K562 (cell line): Measurements from ENCODE around the gene DHRS12. TPM values are rescaled to one million over a fixed set of nuclear protein-coding genes. Genes with fewer than 3 reads are reported as not detected.

Experiments used
- ATAC-seq: fragments of 200-7000 bp; cut with Tn5 transposase; 3 replicates; pipeline ENCODE4 v1.9.1; 2020; ENCODE audit warnings: moderate library complexity
- BruUV-seq: library from RNA; stranded (reverse); fragments of 400-500 nt; replicated peaks from 2 replicates; lab custom pipeline; 2021; lab: Mats Ljungman, UMichigan
- CTCF ChIA-PET: fragments of 300-600 bp; formaldehyde crosslinking; extraction: SDS; loops from one replicate; lab custom pipeline; 2021; ENCODE audit warnings: low intra/inter-chr PET ratio; lab: Yijun Ruan, JAX
- POLR2A ChIA-PET: fragments of 300-600, 350-650 bp; sonication (Branson Sonifier 250); formaldehyde crosslinking; extraction: SDS; loops from one replicate; lab custom pipeline; 2021; ENCODE audit warnings: antibody characterized with exemption, inconsistent platforms; lab: Yijun Ruan, JAX
- DNase-seq, 4 experiments: peaks; one replicate each; pipeline versions ENCODE4 v3.0.0 to v3.0.0-alpha.2; 2011 to 2018; ENCODE audit warnings: low spot score in 3 of 4, mixed read lengths in 3 of 4; ENCODE audit errors: extremely low read depth in 1 of 4
- FAIRE-seq: peaks from 2 replicates; lab custom pipeline; 2011; peaks lifted over from hg19 to GRCh38; lab: Jason Lieb, UNC
- H2AFZ ChIP-seq: 2 replicates; pipeline ENCODE4 v1.6.0; 2011; ENCODE audit warnings: low read depth, low read length, control low read depth, inconsistent platforms
- H3K27ac ChIP-seq: fragments of 200-600 bp; 3 replicates; pipeline ENCODE4 v1.8.0; 2011; ENCODE audit warnings: low read depth, mild to moderate bottlenecking, control low read depth, inconsistent platforms, low read length, moderate library complexity, mixed read lengths; ENCODE audit errors: extremely low read depth
- H3K27me3 ChIP-seq, 2 experiments: fragments of 300-600 bp in 1 of 2; 2 replicates in 1 of 2; 3 replicates in 1 of 2; pipeline versions ENCODE4 v1.6.0 to v1.8.0; 2011; ENCODE audit warnings: inconsistent platforms in 2 of 2, low read length in 2 of 2, mild to moderate bottlenecking in 1 of 2, mixed read lengths in 1 of 2, moderate library complexity in 1 of 2; ENCODE audit not compliant: control insufficient read depth in 2 of 2, insufficient read depth in 2 of 2
- H3K36me3 ChIP-seq: fragments of 300-600 bp; 3 replicates; pipeline ENCODE4 v1.8.0; 2011; ENCODE audit warnings: mild to moderate bottlenecking, low read length, inconsistent platforms; ENCODE audit not compliant: control insufficient read depth, insufficient read depth
- H3K4me1 ChIP-seq, 2 experiments: fragments of 200-600 bp in 1 of 2; replicated peaks in 1 of 2; 2 replicates in 1 of 2; 3 replicates in 1 of 2; pipeline versions ENCODE4 v1.5.1 to v1.8.0; 2011; ENCODE audit warnings: inconsistent platforms in 2 of 2, low read length in 2 of 2, mild to moderate bottlenecking in 1 of 2, mixed read lengths in 1 of 2, moderate library complexity in 1 of 2; ENCODE audit not compliant: control insufficient read depth in 2 of 2, insufficient read depth in 2 of 2
- H3K4me2 ChIP-seq: 2 replicates; pipeline ENCODE4 v1.6.1; 2011; ENCODE audit warnings: low read length, control low read depth, inconsistent platforms, mixed read lengths; ENCODE audit not compliant: insufficient read depth
- H3K4me3 ChIP-seq: fragments of 200-600 bp; sonication (generic), shearing (Covaris generic); 2 replicates; pipeline ENCODE4 v1.5.1; 2016; ENCODE audit warnings: control low read depth, inconsistent platforms
- H3K79me2 ChIP-seq: fragments of 200-600 bp; 3 replicates; pipeline ENCODE4 v1.8.0; 2011; ENCODE audit warnings: low read length, inconsistent platforms; ENCODE audit not compliant: control insufficient read depth, insufficient read depth
- H3K9ac ChIP-seq, 2 experiments: 2 replicates each; pipeline versions ENCODE4 v1.6.0 to v1.6.1; 2011; ENCODE audit warnings: low read depth in 2 of 2, low read length in 2 of 2, control low read depth in 1 of 2, inconsistent platforms in 1 of 2, mild to moderate bottlenecking in 1 of 2, mixed read lengths in 1 of 2; ENCODE audit not compliant: insufficient read depth in 1 of 2
- H3K9me1 ChIP-seq: one replicate; pipeline ENCODE4 v1.6.0; 2011; ENCODE audit warnings: inconsistent platforms, mild to moderate bottlenecking, low read length, moderate library complexity; ENCODE audit not compliant: control insufficient read depth, insufficient read depth
- H3K9me3 ChIP-seq: replicated peaks from 2 replicates; pipeline ENCODE4 v1.5.1; 2011; ENCODE audit warnings: low read depth, low read length, inconsistent platforms; ENCODE audit not compliant: control insufficient read depth, insufficient read depth
- H4K20me1 ChIP-seq: replicated peaks from 2 replicates; pipeline ENCODE4 v1.6.1; 2011; ENCODE audit warnings: low read length, inconsistent platforms, mixed read lengths; ENCODE audit not compliant: control insufficient read depth, insufficient read depth
- ATF6 ChIP-seq: sonication (generic); formaldehyde crosslinking; IDR thresholded peaks from 2 replicates; pipeline ENCODE4 v1.4.0; 2020; ENCODE audit warnings: mild to moderate bottlenecking, missing genetic modification reagents
- C11orf30 ChIP-seq: fragments of 450-650 bp; IDR thresholded peaks from 2 replicates; pipeline ENCODE4 v1.6.1; 2016; ENCODE audit warnings: low read depth, mild to moderate bottlenecking
- FOXP4 ChIP-seq: sonication (generic); formaldehyde crosslinking; IDR thresholded peaks from 2 replicates; pipeline ENCODE4 v1.8.0; 2022; ENCODE audit warnings: mild to moderate bottlenecking, missing genetic modification reagents, borderline replicate concordance
- GTF2F1 ChIP-seq: IDR thresholded peaks from 2 replicates; pipeline ENCODE4 v1.6.1; 2011; ENCODE audit warnings: low read depth, low read length, improper control_type of control experiment
- HMG20B ChIP-seq: fragments of 250-450 bp; sonication (Bioruptor Pico); IDR thresholded peaks from 2 replicates; pipeline ENCODE4 v1.5.0; 2021; ENCODE audit warnings: mild to moderate bottlenecking
- MTA2 ChIP-seq: fragments of 450-650 bp; IDR thresholded peaks from 2 replicates; pipeline ENCODE4 v1.6.1; 2016; ENCODE audit warnings: low read depth
- PHTF2 ChIP-seq: fragments of 250-450 bp; sonication (Bioruptor Pico); IDR thresholded peaks from 2 replicates; pipeline ENCODE4 v1.5.0; 2021; ENCODE audit warnings: mild to moderate bottlenecking
- SMAD3 ChIP-seq: fragments of 450-650 bp; formaldehyde crosslinking; conservative IDR thresholded peaks from 2 replicates; pipeline ENCODE4 v1.4.0; 2020; ENCODE audit warnings: mild to moderate bottlenecking
- SP1 ChIP-seq: sonication (generic); formaldehyde crosslinking; IDR thresholded peaks from 2 replicates; pipeline ENCODE4 v1.8.1; 2022; ENCODE audit warnings: mild to moderate bottlenecking, missing genetic modification reagents
- SRSF3 ChIP-seq: fragments of 200-400 bp; formaldehyde crosslinking; IDR thresholded peaks from 2 replicates; pipeline ENCODE4 v1.6.1; 2016; ENCODE audit warnings: mild to moderate bottlenecking, low read length, moderate library complexity; ENCODE audit not compliant: insufficient read depth
- TAF1 ChIP-seq: IDR thresholded peaks from 2 replicates; pipeline ENCODE4 v1.6.1; 2011; ENCODE audit warnings: mild to moderate bottlenecking, low read length, moderate library complexity; ENCODE audit not compliant: insufficient read depth, control insufficient read depth, severe bottlenecking; ENCODE audit errors: extremely low read depth
- TEAD2 ChIP-seq: fragments of 450-650 bp; IDR thresholded peaks from 2 replicates; pipeline ENCODE4 v1.6.1; 2016; ENCODE audit warnings: missing genetic modification characterization, control low read depth, missing compliant biosample characterization
- U2AF2 ChIP-seq: fragments of 200-400 bp; formaldehyde crosslinking; optimal IDR thresholded peaks from 2 replicates; pipeline ENCODE3; 2017; ENCODE audit warnings: low read depth, mild to moderate bottlenecking, low read length
- ZFP36 ChIP-seq: fragments of 150-350 bp; IDR thresholded peaks from 2 replicates; pipeline ENCODE4 v1.6.1; 2018; ENCODE audit warnings: low read length, low read depth; ENCODE audit not compliant: partially characterized antibody
- ZNF551 ChIP-seq: fragments of 250-450 bp; sonication (Bioruptor Pico); IDR thresholded peaks from 2 replicates; pipeline ENCODE4 v1.5.0; 2021; ENCODE audit warnings: mild to moderate bottlenecking, moderate library complexity
- ZNF699 ChIP-seq: fragments of 250-450 bp; sonication (Bioruptor Pico); IDR thresholded peaks from 2 replicates; pipeline ENCODE4 v1.8.0; 2021; ENCODE audit warnings: mild to moderate bottlenecking, moderate library complexity; ENCODE audit not compliant: insufficient replicate concordance
- WGBS: fragments of 100-300 bp; shearing (Covaris generic); methylation state at CpG from one replicate; pipeline ENCODE4 v1.1.6; 2016; ENCODE audit warnings: low coverage, mixed read lengths; ENCODE audit not compliant: insufficient coverage; ENCODE audit errors: missing lambda C conversion rate; 5-methylcytosine and 5-hydroxymethylcytosine counted together
- in situ Hi-C: fragments of 300-500 bp; cut with MboI; formaldehyde crosslinking; loops from 4 replicates; pipeline ENCODE4 v1.15.0; 2018; ENCODE audit warnings: inconsistent platforms, mixed read lengths
- intact Hi-C: fragments of 100-400 bp; cut with micrococcal nuclease; formaldehyde crosslinking; loops from 2 replicates; pipeline ENCODE4 v1.14.2; 2022
- polyA plus RNA-seq, 8 experiments: library from polyadenylated mRNA; depleted of rRNA in 4 of 8; stranded (reverse) in 5 of 8; unstranded in 3 of 8; fragments of >200 nt; fragmentation: Nextera tagmentation in 2 of 8; fragmentation: Illumina TruSeq in 1 of 8; extraction: Ambion mirVana in 2 of 8; extraction: Trizol in 1 of 8; gene quantifications; 2 replicates each; pipeline versions ENCODE4 v1.2.1 to v1.2.3, GENCODE V29; 2011 to 2014; ENCODE audit warnings: inconsistent platforms in 1 of 8, missing spikeins in 1 of 8
- total RNA-seq, 7 experiments: library from RNA; depleted of rRNA in 6 of 7; stranded (reverse); fragments of >200 nt in 6 of 7; fragmentation: Illumina TruSeq in 2 of 7; extraction: Trizol in 2 of 7; gene quantifications; 2 replicates each; pipeline versions ENCODE4 v1.2.1 to v1.2.3, GENCODE V29; 2011 to 2021; ENCODE audit warnings: low replicate concordance in 1 of 7
- TF ChIP-seq, protein P1 (sequence below): conservative IDR thresholded peaks from 2 replicates; pipeline ENCODE4 v1.6.1; 2011; ENCODE audit warnings: low read depth, mild to moderate bottlenecking, low read length; ENCODE audit not compliant: control insufficient read depth

The DHRS12 gene
- total and polyA plus RNA-seq, 9 of the 15 experiments (the other 6 are each of a cell fraction or from before 2014, with no cell fraction given), result 0.62 to 2.7 (median 0.98) TPM

DNA sequence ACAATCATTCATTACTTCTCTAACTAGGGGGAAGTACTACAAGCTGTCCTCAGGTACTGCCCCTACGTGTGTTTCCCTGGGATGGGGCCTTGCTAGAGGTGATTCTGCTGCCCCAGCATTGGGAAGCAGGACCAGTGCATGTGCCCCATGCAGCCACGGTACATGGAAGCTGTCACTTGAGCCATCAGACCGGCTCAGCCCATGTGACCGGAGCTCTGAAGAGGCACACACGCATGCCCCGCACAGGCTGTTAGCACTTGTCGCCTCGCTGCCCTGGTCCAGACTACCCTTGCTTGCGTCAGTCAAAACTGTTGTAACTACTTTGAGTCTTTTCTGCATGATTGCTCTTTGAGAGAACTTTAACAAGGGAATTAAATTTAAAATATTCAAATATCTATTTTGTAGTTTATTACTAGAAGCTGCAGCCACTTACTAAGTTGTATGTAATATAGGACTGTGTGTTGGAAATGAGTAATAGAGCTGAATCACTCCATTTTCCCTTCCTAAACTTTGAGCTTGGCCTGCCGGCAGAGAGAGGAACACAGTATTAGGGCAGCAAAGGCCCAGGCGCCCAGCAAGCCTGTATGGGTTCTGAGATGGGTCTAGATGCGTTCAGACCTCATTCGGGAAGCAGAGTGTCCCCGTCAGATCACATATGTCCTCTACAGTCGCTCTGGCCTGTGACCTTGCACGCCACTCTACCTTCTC is 42.2 kb downstream of the DHRS12 start (continued):
- TF ChIP-seq FOXP4 (no peak), ZNF551 (no peak)
- TF ChIP-seq, all 486 proteins: peak for 0

GRCh38 chr13:51760592-51760991 is 43.4 kb downstream of the DHRS12 start:
- Histone ChIP-seq H3K27ac (no peak overlapping the region), H3K4me2 (no peak overlapping the region), H3K27me3 (no peaks in the 10 kb centered on the region), H3K9me3 (no peaks in the 10 kb centered on the region), H3K36me3 (peaks cover 9% of the 10 kb centered on the region; the same call in 2 of the 3 replicates), H3K79me2 (no peaks in the 10 kb centered on the region), H4K20me1 (no peaks in the 10 kb centered on the region), H3K9me1 (no peaks in the 10 kb centered on the region), H3K4me1 (no peaks in the 10 kb centered on the region), H3K9ac (no peak overlapping the region), H3K4me3 (no peak overlapping the region), H2AFZ (no peak overlapping the region)
- BruUV-seq, result no TSS peak
- intact Hi-C loops, result no loop called here
- in situ Hi-C loops, result no loop called here
- WGBS, result 87% methylated on average over 11 of the region's 12 CpGs
- DNase-seq (no peak), FAIRE-seq (no peak), ATAC-seq (no peak)
- CTCF ChIA-PET, result no interaction called here
- POLR2A ChIA-PET, result no interaction called here
- TF ChIP-seq SMAD3, result no peak
- no peak for TF ChIP-seq TAF1
- no peak for TF ChIP-seq PHTF2 (CRISPR knock-in tag)
- TF ChIP-seq ATF6 (CRISPR knock-in tag), result no peak
- TF ChIP-seq C11orf30, result no peak
- TF ChIP-seq SP1 (CRISPR knock-in tag), result no peak
- TF ChIP-seq U2AF2, result no peak
- no peak for TF ChIP-seq ZFP36
- no peak for TF ChIP-seq HMG20B (CRISPR knock-in tag)
- TF ChIP-seq MTA2, result no peak
- no peak for TF ChIP-seq ZNF699
- no peak for TF ChIP-seq GTF2F1
- TF ChIP-seq, protein P1, sequence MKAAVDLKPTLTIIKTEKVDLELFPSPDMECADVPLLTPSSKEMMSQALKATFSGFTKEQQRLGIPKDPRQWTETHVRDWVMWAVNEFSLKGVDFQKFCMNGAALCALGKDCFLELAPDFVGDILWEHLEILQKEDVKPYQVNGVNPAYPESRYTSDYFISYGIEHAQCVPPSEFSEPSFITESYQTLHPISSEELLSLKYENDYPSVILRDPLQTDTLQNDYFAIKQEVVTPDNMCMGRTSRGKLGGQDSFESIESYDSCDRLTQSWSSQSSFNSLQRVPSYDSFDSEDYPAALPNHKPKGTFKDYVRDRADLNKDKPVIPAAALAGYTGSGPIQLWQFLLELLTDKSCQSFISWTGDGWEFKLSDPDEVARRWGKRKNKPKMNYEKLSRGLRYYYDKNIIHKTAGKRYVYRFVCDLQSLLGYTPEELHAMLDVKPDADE, result no peak
- no peak for TF ChIP-seq TEAD2 (tag)
- no peak for TF ChIP-seq SRSF3
